Measurements from ENCODE around the gene ABHD2.
"Not testable (repeated sequence)": the region's sequence is repeated elsewhere in the genome, so short reads cannot be mapped to it uniquely, and the experiment has no call there.

The ABHD2 gene

GRCh38 chr15:89122505-89123180 is 34.4 kb downstream of the ABHD2 start:
- DNase-seq, result no peak

DNA sequence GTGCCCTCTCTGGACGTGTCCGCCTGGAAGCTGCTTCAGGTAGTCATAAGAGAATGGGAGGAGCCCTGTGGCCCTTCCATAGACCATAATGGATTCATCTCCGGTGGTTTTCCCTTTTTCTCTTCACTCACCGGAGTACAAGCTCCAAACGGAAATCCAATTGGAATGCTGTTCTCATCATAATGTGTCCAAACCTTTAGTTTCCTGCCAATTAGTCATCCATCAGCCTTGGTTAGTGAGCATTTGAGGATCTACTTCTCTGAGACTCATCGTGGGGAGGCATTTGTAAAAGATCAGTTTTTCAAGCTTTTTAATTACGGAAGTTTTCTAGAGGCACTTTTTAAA is 34.9 kb downstream of the ABHD2 start:
- DNase-seq, result no peak

- no peak for DNase-seq
Measured at GRCh38 chr15:89125088-89125826, 37.0 kb downstream of the ABHD2 start.

DNA sequence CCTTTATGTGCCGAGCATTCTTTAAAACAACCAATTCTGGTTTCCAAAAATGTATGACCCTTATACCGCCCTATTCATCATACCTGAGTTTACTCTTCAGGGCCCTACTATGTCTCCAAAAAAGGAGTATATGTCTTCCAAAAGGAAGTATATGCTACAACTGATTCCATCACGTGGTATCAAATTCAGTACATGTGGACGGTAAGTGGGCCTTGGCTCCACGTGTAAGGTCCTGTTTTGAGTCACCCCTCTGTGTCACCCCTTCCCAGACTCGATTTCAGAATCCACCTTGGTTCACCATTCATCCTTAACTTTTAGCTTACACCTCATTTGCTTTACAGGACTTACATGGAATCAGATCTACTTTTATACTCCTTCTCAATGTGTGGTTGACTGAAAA is 37.8 kb downstream of the ABHD2 start:
- DNase-seq, result no peak

DNA sequence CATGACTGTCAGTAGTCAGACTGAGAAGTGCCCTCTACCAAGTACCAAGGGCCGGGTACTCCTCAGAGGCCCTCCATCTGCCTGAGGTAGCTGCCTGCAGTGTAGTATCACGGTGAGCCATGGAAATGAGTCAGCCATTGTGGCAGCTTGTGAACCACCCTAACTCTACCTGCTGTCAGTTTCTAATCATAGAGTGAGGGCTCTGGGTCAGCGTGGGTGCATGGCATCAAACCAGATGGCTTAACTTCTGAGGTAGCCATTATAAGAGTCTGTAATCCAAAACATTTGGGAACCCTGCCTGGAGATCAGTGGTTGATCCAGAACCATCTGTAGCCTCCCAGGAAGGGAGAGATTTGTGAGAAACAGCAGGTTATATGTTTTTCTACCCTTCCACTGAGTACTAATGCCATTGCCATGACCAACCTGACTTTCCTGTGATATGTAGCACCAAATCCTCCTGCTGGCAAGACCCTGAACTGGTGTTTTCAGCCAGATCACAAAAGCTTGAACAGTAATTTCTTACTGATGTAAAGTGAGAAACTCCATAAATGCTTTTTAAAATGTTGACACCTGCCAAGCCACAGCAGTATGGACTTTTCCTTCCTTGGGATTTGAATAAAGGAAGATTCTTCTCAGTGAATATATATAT is 38.9 kb downstream of the ABHD2 start:
- no peak for DNase-seq

- no peak for DNase-seq
Measured at GRCh38 chr15:89128320-89129122, 40.3 kb downstream of the ABHD2 start.

DNA sequence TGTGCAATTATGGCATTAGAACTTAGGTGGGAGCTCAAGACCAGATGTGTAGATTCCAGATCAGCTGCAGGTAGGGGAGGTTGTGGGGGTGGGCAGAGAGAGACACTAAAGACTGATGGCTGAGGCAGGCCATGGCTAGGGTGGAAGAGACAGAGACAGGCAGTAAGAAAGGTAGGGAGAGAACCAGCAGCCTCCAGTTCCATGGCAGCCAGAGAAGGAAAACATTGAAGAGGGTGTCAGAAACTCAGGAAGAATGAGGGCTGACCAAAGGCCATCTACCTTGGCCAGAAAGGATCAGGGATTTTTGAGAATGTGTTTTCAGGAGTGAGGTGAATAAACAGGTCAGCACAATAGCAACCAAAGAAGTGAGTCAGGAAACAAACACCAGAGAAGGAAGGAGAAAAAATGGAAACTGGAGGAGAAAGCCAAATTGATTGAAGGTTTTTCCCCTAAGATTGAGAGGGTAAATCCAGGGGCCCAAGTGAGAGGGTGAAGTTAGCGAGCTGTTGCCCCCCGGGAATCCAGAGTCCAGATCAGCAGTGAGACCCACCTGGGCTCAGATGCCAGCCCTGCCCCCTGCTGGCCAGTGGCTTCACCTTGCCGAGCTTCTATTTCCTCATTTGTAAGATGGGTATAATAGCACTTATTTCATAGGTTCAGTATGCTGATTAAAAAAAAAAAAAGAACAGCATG is 41.0 kb downstream of the ABHD2 start:
- DNase-seq, result no peak

DNA sequence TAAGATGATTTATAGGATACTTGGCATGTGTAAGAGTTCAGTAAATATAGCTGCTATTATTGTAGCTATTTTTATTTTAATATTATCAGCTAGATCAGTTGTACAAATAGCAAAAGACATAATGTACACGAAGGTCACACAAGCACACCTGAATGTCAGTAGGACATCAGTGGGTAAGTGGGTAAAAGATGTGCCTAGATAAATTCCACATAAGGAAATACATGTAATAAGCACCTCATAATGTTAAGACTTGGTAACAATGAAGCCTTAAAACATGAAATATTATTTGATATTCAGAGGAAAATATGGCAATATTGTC is 41.5 kb downstream of the ABHD2 start:
- DNase-seq, result no peak

- no peak for DNase-seq
Measured at GRCh38 chr15:89130201-89130600, 41.9 kb downstream of the ABHD2 start.

DNA sequence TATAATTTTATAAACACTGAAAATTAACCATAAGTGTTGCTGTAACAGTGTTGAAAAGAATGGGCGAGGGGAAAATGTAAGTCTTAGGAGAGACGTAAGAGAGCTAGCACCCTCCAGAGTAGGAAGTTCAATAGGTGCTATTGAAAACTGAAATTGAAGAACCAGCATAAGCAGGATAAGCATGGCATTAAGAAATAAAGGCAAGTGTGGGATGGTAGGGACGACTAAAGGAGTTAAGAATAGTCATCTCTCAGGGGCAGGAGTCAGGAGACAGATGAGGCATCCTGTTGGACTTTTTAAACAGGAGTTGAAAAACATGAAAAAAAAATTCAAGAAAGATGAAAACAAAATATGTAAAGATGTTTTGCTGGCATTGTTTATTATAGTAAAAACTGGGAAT is 43.5 kb downstream of the ABHD2 start:
- DNase-seq, result no peak

DNA sequence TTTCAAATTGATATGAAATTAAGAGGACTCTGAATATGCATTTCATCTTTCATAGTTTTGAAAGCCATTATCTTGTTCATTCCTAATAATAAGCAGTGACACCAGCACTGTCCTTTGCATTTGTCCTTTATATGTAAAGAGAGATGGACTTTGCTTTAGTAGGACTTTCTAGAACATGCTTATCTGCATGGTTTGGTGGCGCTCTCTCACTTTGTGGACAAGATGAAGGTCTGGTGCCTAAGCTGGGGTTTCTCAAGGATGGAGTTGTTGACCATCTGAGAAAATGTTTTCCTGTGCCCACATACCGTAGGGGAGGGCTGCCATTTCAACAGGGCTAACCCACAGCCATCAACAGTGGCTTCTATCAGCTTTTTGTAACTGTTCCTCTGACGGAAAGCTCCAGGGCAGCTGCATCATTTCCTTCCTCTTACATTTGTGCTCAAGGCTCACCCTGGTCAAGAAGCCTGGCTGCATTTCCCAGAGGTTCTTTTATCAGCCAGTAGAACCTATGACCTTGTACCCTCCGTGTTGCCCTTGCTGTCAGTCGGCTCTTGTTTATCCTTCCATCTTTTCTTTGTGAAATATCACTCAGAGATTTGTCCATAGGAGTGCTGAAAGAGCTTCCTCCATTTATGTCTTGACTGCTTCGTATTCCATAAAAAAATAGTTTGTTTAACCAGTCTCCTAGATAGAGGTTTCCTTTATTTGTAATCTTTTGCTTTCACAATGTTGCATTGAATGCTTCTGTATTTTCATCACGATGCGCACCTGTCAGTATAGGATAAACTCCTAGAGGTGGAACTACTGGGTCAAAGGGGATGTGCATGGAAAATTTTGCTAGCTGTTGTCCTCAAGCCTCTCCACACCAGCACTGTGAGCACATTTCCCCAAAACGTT is 44.6 kb downstream of the ABHD2 start:
- DNase-seq, result no peak

- DNase-seq, result not testable (repeated sequence)
Measured at GRCh38 chr15:89135387-89136077, 47.3 kb downstream of the ABHD2 start.

DNA sequence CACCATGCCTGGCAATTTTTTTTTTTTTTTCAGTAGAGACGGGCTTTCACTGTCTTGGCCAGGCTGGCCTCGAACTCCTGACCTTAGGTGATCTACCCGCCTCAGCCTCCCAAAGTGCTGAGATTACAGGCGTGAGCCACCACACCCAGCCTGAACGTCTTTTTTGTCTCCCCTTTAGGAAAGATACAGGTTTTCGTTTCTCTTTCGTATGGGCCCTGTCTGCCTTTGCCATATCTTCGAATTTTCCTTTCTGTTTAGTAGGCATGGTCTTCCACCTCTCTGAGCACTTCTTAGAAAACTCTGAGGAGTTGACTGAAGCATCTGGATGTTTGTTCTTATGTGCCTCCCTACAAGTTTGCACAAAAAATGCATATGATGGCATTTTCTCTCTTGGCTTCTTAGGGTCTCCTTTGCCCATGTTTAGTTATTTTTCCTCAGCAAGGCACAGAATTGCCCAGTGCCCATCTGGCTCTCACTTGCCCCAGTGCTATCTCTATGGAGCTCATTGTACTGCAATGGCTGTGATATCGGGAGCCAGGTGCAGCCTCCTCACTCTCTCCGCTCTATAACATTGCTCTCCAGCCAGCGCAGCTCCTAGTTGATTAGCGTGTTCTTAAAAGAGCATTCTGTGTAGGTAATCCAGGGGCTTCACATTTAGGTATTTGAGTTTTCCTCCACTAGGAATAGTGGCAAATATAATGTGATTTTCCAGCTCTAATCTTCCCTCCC is 48.0 kb downstream of the ABHD2 start:
- DNase-seq, result no peak

GRCh38 chr15:89136818-89137772 is 48.8 kb downstream of the ABHD2 start:
- no peak for DNase-seq

GRCh38 chr15:89137926-89138325 is 49.7 kb downstream of the ABHD2 start:
- no peak for DNase-seq

GRCh38 chr15:89138999-89139612 is 50.9 kb downstream of the ABHD2 start:
- no peak for DNase-seq

GRCh38 chr15:89139613-89140499 is 51.6 kb downstream of the ABHD2 start:
- no peak for DNase-seq

GRCh38 chr15:89140595-89140994 is 52.3 kb downstream of the ABHD2 start:
- DNase-seq, result no peak

Data from GOT3 (cell line).